Endothelial cell (in vitro differentiated cells): ENCODE data around the gene CDC42EP3. TPM values are rescaled to one million over a fixed set of nuclear protein-coding genes. Genes with fewer than 3 reads are reported as not detected.

Experiments
- DNase-seq: peaks from one replicate; pipeline ENCODE4 v3.0.0; 2021; ENCODE audit warnings: low spot score
- H3K27ac Mint-ChIP-seq: one replicate; pipeline ENCODE4 v1.8.0; 2021; ENCODE audit warnings: mixed read lengths, inconsistent platforms; ENCODE audit not compliant: unreplicated experiment
- H3K27me3 Mint-ChIP-seq: one replicate; pipeline ENCODE4 v1.8.0; 2021; ENCODE audit warnings: mild to moderate bottlenecking, moderate library complexity, mixed read lengths, inconsistent platforms; ENCODE audit not compliant: unreplicated experiment
- H3K36me3 Mint-ChIP-seq: one replicate; pipeline ENCODE4 v1.8.0; 2021; ENCODE audit warnings: mild to moderate bottlenecking, low read depth, mixed read lengths, inconsistent platforms; ENCODE audit not compliant: unreplicated experiment
- H3K4me1 Mint-ChIP-seq: one replicate; pipeline ENCODE4 v1.8.0; 2021; ENCODE audit warnings: mild to moderate bottlenecking, mixed read lengths, inconsistent platforms; ENCODE audit not compliant: unreplicated experiment
- H3K4me3 Mint-ChIP-seq: one replicate; pipeline ENCODE4 v1.8.0; 2021; ENCODE audit warnings: mild to moderate bottlenecking, mixed read lengths, inconsistent platforms; ENCODE audit not compliant: unreplicated experiment
- H3K9me3 Mint-ChIP-seq: one replicate; pipeline ENCODE4 v1.8.0; 2021; ENCODE audit warnings: mixed read lengths, inconsistent platforms; ENCODE audit not compliant: unreplicated experiment
- CTCF ChIP-seq: fragments of 200-600 bp; sonication (generic); IDR thresholded peaks from one replicate; pipeline ENCODE4 v1.5.0; 2021; ENCODE audit warnings: antibody characterized with exemption; ENCODE audit not compliant: unreplicated experiment
- total RNA-seq: library from RNA; stranded (reverse); fragmentation: NEBNext Ultra II Directional; extraction: Animal tissue kit (Norgen Biotek cat#: 25700); gene quantifications from one replicate; pipeline ENCODE4 v1.2.1, GENCODE V29; 2021; ENCODE audit not compliant: unreplicated experiment

Gene CDC42EP3
- total RNA-seq, 1 donor from 2014 or later = 53.1 TPM

- Mint-ChIP-seq H3K4me1 (peaks cover 7% of the 10 kb centered on the region), H3K36me3 (no peaks in the 10 kb centered on the region)
Observed at GRCh38 chr2:37627710-37628109, 43.7 kb downstream of the CDC42EP3 start.

GRCh38 chr2:37625796-37626571, 45.5 kb downstream of the CDC42EP3 start:
- H3K4me1 Mint-ChIP-seq = peaks cover 2% of the 10 kb centered on the region
- no peak overlapping the region for H3K27ac Mint-ChIP-seq
- H3K27me3 Mint-ChIP-seq = no peaks in the 10 kb centered on the region
- TF ChIP-seq CTCF = no peak
- H3K4me3 Mint-ChIP-seq = no peak overlapping the region
- no peaks in the 10 kb centered on the region for H3K9me3 Mint-ChIP-seq
- H3K36me3 Mint-ChIP-seq = no peaks in the 10 kb centered on the region
- DNase-seq = no peak

More at GRCh38 chr2:37627710-37628109, 43.7 kb downstream of the CDC42EP3 start:
- TF ChIP-seq CTCF = no peak
- no peaks in the 10 kb centered on the region for H3K27me3 Mint-ChIP-seq
- no peak overlapping the region for H3K4me3 Mint-ChIP-seq
- no peaks in the 10 kb centered on the region for H3K9me3 Mint-ChIP-seq
- no peak for DNase-seq
- H3K27ac Mint-ChIP-seq = no peak overlapping the region

- H3K4me3 Mint-ChIP-seq = no peak overlapping the region
- H3K9me3 Mint-ChIP-seq = no peaks in the 10 kb centered on the region
- H3K27ac Mint-ChIP-seq = no peak overlapping the region
- peaks cover 2% of the 10 kb centered on the region for H3K4me1 Mint-ChIP-seq
- no peak for TF ChIP-seq CTCF
- H3K27me3 Mint-ChIP-seq = no peaks in the 10 kb centered on the region
- H3K36me3 Mint-ChIP-seq = no peaks in the 10 kb centered on the region
- no peak for DNase-seq
Observed at GRCh38 chr2:37625156-37625555, 46.3 kb downstream of the CDC42EP3 start.

- Mint-ChIP-seq H3K4me1 (peaks cover 2% of the 10 kb centered on the region), H3K4me3 (no peak overlapping the region), H3K9me3 (no peaks in the 10 kb centered on the region), H3K27me3 (no peaks in the 10 kb centered on the region), H3K27ac (no peak overlapping the region), H3K36me3 (no peaks in the 10 kb centered on the region)
- no peak for TF ChIP-seq CTCF
- no peak for DNase-seq
Observed at GRCh38 chr2:37623971-37624900, 47.2 kb downstream of the CDC42EP3 start.
